DOHH2 (cell line): Measurements from ENCODE around the gene SYDE1.

ENCODE experiments used
- H3F3A ChIP-seq: fragments of 200-600 bp; sonication (generic), shearing (Covaris generic); 2 replicates; pipeline ENCODE4 v1.6.0; 2016; ENCODE audit warnings: antibody characterized with exemption, mild to moderate bottlenecking; ENCODE audit not compliant: control insufficient read depth, insufficient read depth
- H3K27ac ChIP-seq: fragments of 200-600 bp; sonication (generic); 2 replicates; pipeline ENCODE4 v1.5.1; 2014; ENCODE audit warnings: low read depth, mild to moderate bottlenecking, low read length, moderate library complexity
- H3K27me3 ChIP-seq: fragments of 200-600 bp; sonication (generic); 2 replicates; pipeline ENCODE4 v1.6.1; 2014; ENCODE audit warnings: mild to moderate bottlenecking, low read length, mixed read lengths; ENCODE audit not compliant: control insufficient read depth
- H3K36me3 ChIP-seq: fragments of 200-600 bp; sonication (generic); 2 replicates; pipeline ENCODE4 v1.6.1; 2014; ENCODE audit warnings: mild to moderate bottlenecking, low read length, moderate library complexity, mixed read lengths; ENCODE audit not compliant: control insufficient read depth
- H3K4me1 ChIP-seq: fragments of 200-600 bp; sonication (generic); 2 replicates; pipeline ENCODE4 v1.6.1; 2014; ENCODE audit warnings: mild to moderate bottlenecking, low read length, mixed read lengths; ENCODE audit not compliant: control insufficient read depth
- H3K4me2 ChIP-seq: fragments of 200-600 bp; sonication (generic); 2 replicates; pipeline ENCODE4 v1.6.0; 2014; ENCODE audit warnings: mild to moderate bottlenecking, low read length, moderate library complexity
- H3K4me3 ChIP-seq: fragments of 200-600 bp; sonication (generic); 2 replicates; pipeline ENCODE4 v1.5.1; 2014; ENCODE audit warnings: mild to moderate bottlenecking, low read length, mixed read lengths
- H3K79me2 ChIP-seq: fragments of 200-600 bp; sonication (generic); 2 replicates; pipeline ENCODE4 v1.6.1; 2014; ENCODE audit warnings: mild to moderate bottlenecking, low read length, mixed read lengths; ENCODE audit not compliant: control insufficient read depth
- H3K9me2 ChIP-seq: fragments of 200-600 bp; sonication (generic); replicated peaks from 2 replicates; pipeline ENCODE4 v1.6.1; 2014; ENCODE audit warnings: mild to moderate bottlenecking, low read length, mixed read lengths; ENCODE audit not compliant: control insufficient read depth
- H3K9me3 ChIP-seq: fragments of 200-600 bp; sonication (generic); 2 replicates; pipeline ENCODE4 v1.6.1; 2014; ENCODE audit warnings: antibody characterized with exemption, low read length, mixed read lengths; ENCODE audit not compliant: control insufficient read depth, insufficient read depth
- H4K20me1 ChIP-seq: fragments of 200-600 bp; sonication (generic); 2 replicates; pipeline ENCODE4 v1.6.0; 2014; ENCODE audit warnings: low read depth, mild to moderate bottlenecking, antibody characterized with exemption, low read length, moderate library complexity; ENCODE audit not compliant: control insufficient read depth, insufficient read depth
- EZH2phosphoT487 ChIP-seq: fragments of 200-600 bp; sonication (generic); IDR thresholded peaks from 2 replicates; pipeline ENCODE4 v1.6.1; 2017; ENCODE audit warnings: borderline replicate concordance, mild to moderate bottlenecking, antibody characterized with exemption, low read length, moderate library complexity, mixed read lengths
- TF ChIP-seq, protein P1 (sequence below): fragments of 200-600 bp; sonication (generic); IDR thresholded peaks from one replicate; pipeline ENCODE4 v1.5.1; 2014; ENCODE audit warnings: antibody characterized with exemption, mild to moderate bottlenecking, low read depth, low read length; ENCODE audit not compliant: poor library complexity, severe bottlenecking

SYDE1 gene

DNA sequence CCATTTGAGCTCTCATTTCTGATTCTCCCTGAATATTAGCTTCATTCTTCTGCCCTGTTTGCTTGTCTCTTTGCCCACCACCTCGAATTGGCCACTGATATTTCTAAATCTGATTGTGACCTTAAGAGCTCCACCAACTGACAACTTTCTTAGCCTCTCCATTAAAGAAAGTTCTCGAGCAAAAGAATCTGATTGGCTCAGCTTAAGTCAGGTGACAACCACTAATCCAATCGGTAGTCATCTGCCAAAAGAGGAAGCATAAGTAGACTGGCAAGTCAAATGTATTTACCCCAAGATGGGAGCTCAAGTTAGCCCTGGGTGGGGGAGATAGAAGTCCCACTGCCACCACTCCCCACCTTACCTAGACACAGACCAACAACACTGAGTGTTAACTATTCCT is 52.0 kb downstream of the SYDE1 start:
- H3K9me2 ChIP-seq: no peaks in the 10 kb centered on the region
- H3K27ac ChIP-seq: no peak overlapping the region
- peak overlapping the region; percentile 13 for H3K4me2 ChIP-seq
- no peaks in the 10 kb centered on the region for H3K79me2 ChIP-seq
- H3K4me3 ChIP-seq: no peak overlapping the region
- H3F3A ChIP-seq: no peaks in the 10 kb centered on the region
- no peaks in the 10 kb centered on the region for H4K20me1 ChIP-seq
- H3K4me1 ChIP-seq: peaks cover 10% of the 10 kb centered on the region
- no peaks in the 10 kb centered on the region for H3K27me3 ChIP-seq
- TF ChIP-seq EZH2phosphoT487: no peak
- TF ChIP-seq, protein P1, sequence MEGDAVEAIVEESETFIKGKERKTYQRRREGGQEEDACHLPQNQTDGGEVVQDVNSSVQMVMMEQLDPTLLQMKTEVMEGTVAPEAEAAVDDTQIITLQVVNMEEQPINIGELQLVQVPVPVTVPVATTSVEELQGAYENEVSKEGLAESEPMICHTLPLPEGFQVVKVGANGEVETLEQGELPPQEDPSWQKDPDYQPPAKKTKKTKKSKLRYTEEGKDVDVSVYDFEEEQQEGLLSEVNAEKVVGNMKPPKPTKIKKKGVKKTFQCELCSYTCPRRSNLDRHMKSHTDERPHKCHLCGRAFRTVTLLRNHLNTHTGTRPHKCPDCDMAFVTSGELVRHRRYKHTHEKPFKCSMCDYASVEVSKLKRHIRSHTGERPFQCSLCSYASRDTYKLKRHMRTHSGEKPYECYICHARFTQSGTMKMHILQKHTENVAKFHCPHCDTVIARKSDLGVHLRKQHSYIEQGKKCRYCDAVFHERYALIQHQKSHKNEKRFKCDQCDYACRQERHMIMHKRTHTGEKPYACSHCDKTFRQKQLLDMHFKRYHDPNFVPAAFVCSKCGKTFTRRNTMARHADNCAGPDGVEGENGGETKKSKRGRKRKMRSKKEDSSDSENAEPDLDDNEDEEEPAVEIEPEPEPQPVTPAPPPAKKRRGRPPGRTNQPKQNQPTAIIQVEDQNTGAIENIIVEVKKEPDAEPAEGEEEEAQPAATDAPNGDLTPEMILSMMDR: no peak
- H3K9me3 ChIP-seq: peaks cover 5% of the 10 kb centered on the region
- no peaks in the 10 kb centered on the region for H3K36me3 ChIP-seq

DNA sequence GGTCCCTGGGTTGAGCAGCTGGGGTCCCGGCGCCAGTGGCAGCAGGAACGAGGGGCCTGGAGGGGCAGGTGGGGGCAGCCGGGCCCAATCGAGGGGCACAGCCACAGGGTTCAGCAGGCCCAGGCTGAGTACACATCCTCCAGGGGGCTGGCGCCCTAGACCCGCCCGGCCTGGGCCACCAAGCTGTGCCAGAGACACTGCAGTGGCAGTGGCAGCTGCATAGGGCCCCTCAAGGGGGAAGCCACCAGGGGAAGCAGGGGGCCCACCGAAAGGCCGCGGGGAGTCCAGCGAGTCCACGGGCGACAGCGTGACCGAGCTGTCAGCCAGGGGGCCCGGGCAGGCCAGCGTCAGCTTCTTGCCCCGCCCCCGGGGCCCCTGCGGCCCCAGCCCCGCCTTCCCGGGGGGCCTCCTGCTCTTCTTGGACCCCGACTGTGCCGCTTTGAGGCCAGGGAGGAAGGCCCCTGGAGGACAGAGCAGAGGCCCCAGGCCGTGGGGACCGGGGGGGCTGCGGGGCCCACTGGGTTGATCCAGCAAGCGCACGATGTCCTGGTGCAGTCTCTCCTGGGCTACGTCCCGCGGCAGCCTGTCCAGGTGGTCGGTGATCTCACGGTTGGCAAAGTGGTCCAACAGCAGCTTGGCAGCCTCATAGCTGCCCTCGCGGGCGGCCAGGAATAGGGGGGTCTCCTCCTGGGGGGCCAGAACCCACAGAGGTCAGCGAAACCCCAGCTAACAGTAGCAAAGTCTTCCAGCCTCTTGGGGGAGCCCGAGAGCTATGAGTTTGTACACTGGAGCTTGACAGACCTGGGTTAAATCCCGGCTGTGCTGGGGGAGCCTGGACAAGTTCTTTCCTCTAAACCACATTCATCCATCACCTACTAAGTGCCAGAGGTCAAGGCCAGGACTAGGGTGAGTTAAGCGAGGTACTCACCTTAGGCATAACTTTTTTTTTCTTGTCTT is 54.1 kb downstream of the SYDE1 start:
- H3K4me2 ChIP-seq: no peak overlapping the region
- H3K36me3 ChIP-seq: no peaks in the 10 kb centered on the region
- H3K4me1 ChIP-seq: peaks cover 10% of the 10 kb centered on the region
- no peaks in the 10 kb centered on the region for H3K9me2 ChIP-seq
- H3K9me3 ChIP-seq: peaks cover 13% of the 10 kb centered on the region; the same call in 1 of the 2 replicates
- H3K27me3 ChIP-seq: no peaks in the 10 kb centered on the region
- H4K20me1 ChIP-seq: no peaks in the 10 kb centered on the region
- H3K27ac ChIP-seq: no peak overlapping the region
- no peaks in the 10 kb centered on the region for H3K79me2 ChIP-seq
- no peaks in the 10 kb centered on the region for H3F3A ChIP-seq
- H3K4me3 ChIP-seq: no peak overlapping the region
- TF ChIP-seq, protein P1: peak; percentile 83
- TF ChIP-seq EZH2phosphoT487: no peak
